Spleen (tissue), 11 donors: ENCODE results near the gene OTUD6A. TPM values are rescaled to one million over a fixed set of nuclear protein-coding genes. Genes with fewer than 3 reads are reported as not detected.

Experiments used
- DNase-seq: peaks from one replicate; pipeline ENCODE4 v3.0.0-alpha.2; 2020
- H3K27ac ChIP-seq, 8 donors: fragments of 200-600 bp; sonication (generic) in 7 of 8; 1 replicate in 4 of 8; 2 replicates in 4 of 8; pipeline versions ENCODE4 v1.5.0 to v1.8.0; 2016 to 2021; ENCODE audit warnings: inconsistent platforms in 4 of 8, mild to moderate bottlenecking in 4 of 8, moderate library complexity in 1 of 8
- H3K27me3 ChIP-seq, 7 donors: fragments of 200-600 bp; sonication (generic) in 6 of 7; replicated peaks in 1 of 7; 1 replicate in 4 of 7; 2 replicates in 3 of 7; pipeline versions ENCODE4 v1.5.0 to v1.8.0; 2016 to 2021; ENCODE audit warnings: inconsistent platforms in 3 of 7, mild to moderate bottlenecking in 1 of 7
- H3K36me3 ChIP-seq, 6 donors: fragments of 200-600 bp; sonication (generic) in 5 of 6; 1 replicate in 4 of 6; 2 replicates in 2 of 6; pipeline versions ENCODE4 v1.5.0 to v1.8.0; 2016 to 2021; ENCODE audit warnings: inconsistent platforms in 2 of 6
- H3K4me1 ChIP-seq, 6 donors: fragments of 200-600 bp; sonication (generic) in 5 of 6; 1 replicate in 3 of 6; 2 replicates in 3 of 6; pipeline versions ENCODE4 v1.5.0 to v1.8.0; 2016 to 2021; ENCODE audit warnings: inconsistent platforms in 3 of 6
- H3K4me3 ChIP-seq, 8 donors: fragments of 200-600 bp; sonication (generic) in 7 of 8; 1 replicate in 4 of 8; 2 replicates in 4 of 8; pipeline versions ENCODE4 v1.5.0 to v1.8.0; 2016 to 2021; ENCODE audit warnings: inconsistent platforms in 4 of 8, mild to moderate bottlenecking in 4 of 8, moderate library complexity in 2 of 8
- H3K9me3 ChIP-seq, 8 donors: fragments of 200-600 bp; sonication (generic) in 7 of 8; 1 replicate in 4 of 8; 2 replicates in 4 of 8; pipeline versions ENCODE4 v1.5.0 to v1.8.0; 2016 to 2021; ENCODE audit warnings: inconsistent platforms in 4 of 8
- POLR2A ChIP-seq, 3 donors: fragments of 450-650 bp; IDR thresholded peaks; one replicate each; pipeline ENCODE4 v1.5.1; 2017; ENCODE audit warnings: antibody characterized with exemption in 3 of 3, mild to moderate bottlenecking in 1 of 3
- POLR2AphosphoS5 ChIP-seq, 3 donors: sonication (generic); formaldehyde crosslinking; IDR thresholded peaks; one replicate each; pipeline ENCODE4 v1.5.1; 2017; ENCODE audit warnings: antibody characterized with exemption in 3 of 3
- WGBS, 5 donors: extraction: QIAGEN DNeasy Blood & Tissue Kit in 3 of 5; methylation state at CpG; one replicate each; pipeline versions ENCODE4 v1.1.5 to v1.1.7; 2013 to 2018; 5-methylcytosine and 5-hydroxymethylcytosine counted together
- intact Hi-C: fragments of 100-400 bp; cut with DNase I; formaldehyde crosslinking; loops from one replicate; pipeline ENCODE4 v1.15.0; 2023; ENCODE audit warnings: low total_unique reads
- polyA plus RNA-seq, 3 donors: library from polyadenylated mRNA; stranded (reverse); fragments of 200-250 nt; gene quantifications; one replicate each; pipeline ENCODE4 v1.2.1, GENCODE V29; 2013
- total RNA-seq, 7 donors: library from RNA; depleted of rRNA in 3 of 7; stranded (reverse); fragments of >200 nt in 3 of 7; fragmentation: NEBNext Ultra II Directional in 4 of 7; extraction: Animal tissue kit (Norgen Biotek cat#: 25700) in 4 of 7; gene quantifications; one replicate each; pipeline versions ENCODE4 v1.1.0 to v1.2.1, GENCODE V29; 2016 to 2021
- TF ChIP-seq, protein P1 (sequence below), 11 experiments: fragments of 200-600 bp in 7 of 11; fragments of 450-650 bp in 4 of 11; sonication (generic) in 4 of 11; IDR thresholded peaks in 8 of 11; conservative IDR thresholded peaks in 3 of 11; 1 replicate in 7 of 11; 2 replicates in 4 of 11; pipeline versions ENCODE4 v1.4.0 to v1.8.0; 2016 to 2021; ENCODE audit warnings: antibody characterized with exemption in 11 of 11, inconsistent platforms in 4 of 11, mild to moderate bottlenecking in 1 of 11
- donor health status: healthy with polysubstance abuse.
- donor health status: DM: no; HTN: no; CAD: no; lungs with moderate emphysema.
- donor health status: DM: no; HTN: no; CAD: no.
- donor health status: Bipolar disorder and iron deficiency.
- donor health status: healthy.
- donor health status: DM: no; HTN: no; CAD: no.
- donor health status: DM: yes; HTN: yes; CAD: no.

The OTUD6A gene
- total and polyA plus RNA-seq, 10 donors: not detected

DNA sequence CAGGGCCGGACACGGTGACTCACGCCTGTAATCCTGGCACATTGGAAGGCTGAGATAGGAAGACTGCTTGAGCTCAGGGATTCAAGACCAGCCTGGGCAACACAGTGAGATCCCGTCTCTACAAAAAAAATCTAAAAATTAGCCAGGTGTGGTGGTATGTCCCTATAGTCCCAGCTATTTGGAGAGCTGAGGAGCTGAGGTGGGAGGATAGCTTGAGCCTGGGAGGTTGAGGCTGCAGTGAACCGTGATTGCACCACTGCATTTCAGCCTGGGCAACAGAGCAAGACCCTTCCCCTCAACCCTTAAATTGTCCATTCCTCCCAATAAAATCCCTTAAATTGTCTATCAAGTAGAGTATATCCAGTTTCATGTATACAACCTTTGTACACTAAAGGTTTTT is 17.0 kb downstream of the OTUD6A start:
- WGBS, 5 donors: 76 to 93% (median 89%) methylated on average over 5 of the region's 5 CpGs
- Histone ChIP-seq H3K27me3 (peaks cover 0 to 3% (median 0%) of the 10 kb centered on the region in 7 donors), H3K4me1 (no peaks in the 10 kb centered on the region), H3K27ac (no peak overlapping the region), H3K9me3 (peaks cover 0 to 5% (median 0%) of the 10 kb centered on the region in 8 donors), H3K4me3 (no peak overlapping the region), H3K36me3 (no peaks in the 10 kb centered on the region)
- intact Hi-C loops: no loop called here
- no peak for TF ChIP-seq POLR2AphosphoS5 (IDR thresholded peaks at IDR 0.05)
- no peak for TF ChIP-seq POLR2A (IDR thresholded peaks at IDR 0.05)
- TF ChIP-seq, protein P1, sequence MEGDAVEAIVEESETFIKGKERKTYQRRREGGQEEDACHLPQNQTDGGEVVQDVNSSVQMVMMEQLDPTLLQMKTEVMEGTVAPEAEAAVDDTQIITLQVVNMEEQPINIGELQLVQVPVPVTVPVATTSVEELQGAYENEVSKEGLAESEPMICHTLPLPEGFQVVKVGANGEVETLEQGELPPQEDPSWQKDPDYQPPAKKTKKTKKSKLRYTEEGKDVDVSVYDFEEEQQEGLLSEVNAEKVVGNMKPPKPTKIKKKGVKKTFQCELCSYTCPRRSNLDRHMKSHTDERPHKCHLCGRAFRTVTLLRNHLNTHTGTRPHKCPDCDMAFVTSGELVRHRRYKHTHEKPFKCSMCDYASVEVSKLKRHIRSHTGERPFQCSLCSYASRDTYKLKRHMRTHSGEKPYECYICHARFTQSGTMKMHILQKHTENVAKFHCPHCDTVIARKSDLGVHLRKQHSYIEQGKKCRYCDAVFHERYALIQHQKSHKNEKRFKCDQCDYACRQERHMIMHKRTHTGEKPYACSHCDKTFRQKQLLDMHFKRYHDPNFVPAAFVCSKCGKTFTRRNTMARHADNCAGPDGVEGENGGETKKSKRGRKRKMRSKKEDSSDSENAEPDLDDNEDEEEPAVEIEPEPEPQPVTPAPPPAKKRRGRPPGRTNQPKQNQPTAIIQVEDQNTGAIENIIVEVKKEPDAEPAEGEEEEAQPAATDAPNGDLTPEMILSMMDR (IDR thresholded peaks at IDR 0.05 in 8 of 11, conservative IDR thresholded peaks at IDR 0.05 in 3 of 11): no peak
- no peak for DNase-seq

- DNase-seq: no peak
- TF ChIP-seq POLR2AphosphoS5 (IDR thresholded peaks at IDR 0.05) (no peak), POLR2A (IDR thresholded peaks at IDR 0.05) (no peak)
- TF ChIP-seq, protein P1 (IDR thresholded peaks at IDR 0.05 in 8 of 11, conservative IDR thresholded peaks at IDR 0.05 in 3 of 11): no peak
- Histone ChIP-seq H3K4me3 (no peak overlapping the region), H3K4me1 (no peaks in the 10 kb centered on the region), H3K27me3 (peaks cover 0 to 3% (median 0%) of the 10 kb centered on the region in 7 donors), H3K9me3 (peaks cover 0 to 5% (median 0%) of the 10 kb centered on the region in 8 donors), H3K27ac (no peak overlapping the region), H3K36me3 (no peaks in the 10 kb centered on the region)
- WGBS, 5 donors: 68 to 93% (median 86%) methylated on average over 3 of the region's 3 CpGs
- intact Hi-C loops: no loop called here
Observed at GRCh38 chrX:70079870-70080269, 17.6 kb downstream of the OTUD6A start.

DNA sequence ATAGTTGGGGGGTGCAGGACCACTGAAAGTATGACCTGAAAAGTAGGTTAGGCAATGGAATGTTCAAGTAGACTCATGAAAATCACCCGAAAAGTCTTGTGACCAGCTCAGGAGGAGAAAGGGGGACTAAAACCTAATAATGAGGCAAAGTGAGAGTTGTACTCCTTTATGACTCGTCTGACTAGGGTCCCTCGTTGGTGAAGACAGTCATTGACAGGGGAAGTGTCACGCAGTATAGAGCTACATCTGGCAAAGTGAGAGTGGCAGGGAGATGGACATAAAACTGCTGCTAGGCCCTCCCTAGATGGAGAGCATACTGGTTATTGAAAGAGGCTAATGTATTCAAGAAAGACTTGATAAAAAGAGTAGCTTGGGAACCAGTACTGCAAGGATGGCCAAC is 20.5 kb downstream of the OTUD6A start:
- H3K9me3 ChIP-seq: no peaks in the 10 kb centered on the region
- WGBS, 5 donors: 49 to 78% (median 62%) methylated on average over 4 of the region's 4 CpGs
- intact Hi-C loops: no loop called here
- TF ChIP-seq POLR2AphosphoS5 (IDR thresholded peaks at IDR 0.05) (no peak), POLR2A (IDR thresholded peaks at IDR 0.05) (no peak)
- TF ChIP-seq, protein P1 (IDR thresholded peaks at IDR 0.05 in 8 of 11, conservative IDR thresholded peaks at IDR 0.05 in 3 of 11): no peak
- no peak overlapping the region for H3K4me3 ChIP-seq
- no peaks in the 10 kb centered on the region for H3K36me3 ChIP-seq
- no peak for DNase-seq
- H3K27ac ChIP-seq: no peak overlapping the region
- H3K27me3 ChIP-seq: peaks cover 0 to 3% (median 0%) of the 10 kb centered on the region in 7 donors
- H3K4me1 ChIP-seq: no peaks in the 10 kb centered on the region

- intact Hi-C loops: no loop called here
- no peak overlapping the region for H3K4me3 ChIP-seq
- no peaks in the 10 kb centered on the region for H3K36me3 ChIP-seq
- no peak overlapping the region for H3K27ac ChIP-seq
- no peaks in the 10 kb centered on the region for H3K4me1 ChIP-seq
- H3K9me3 ChIP-seq: no peaks in the 10 kb centered on the region
- no peak for DNase-seq
- TF ChIP-seq POLR2A (IDR thresholded peaks at IDR 0.05) (no peak), POLR2AphosphoS5 (IDR thresholded peaks at IDR 0.05) (no peak)
- TF ChIP-seq, protein P1 (IDR thresholded peaks at IDR 0.05 in 8 of 11, conservative IDR thresholded peaks at IDR 0.05 in 3 of 11): no peak
- WGBS, 5 donors: 68 to 89% (median 86%) methylated on average over 4 to 5 of the region's 5 CpGs
- H3K27me3 ChIP-seq: no peaks in the 10 kb centered on the region
Observed at GRCh38 chrX:70084592-70085240, 22.5 kb downstream of the OTUD6A start.
